Thyroid gland (tissue), 4 donors: ENCODE measurements around the gene DEPDC7.

Experiments
- POLR2A ChIP-seq, 2 donors: fragments of 450-650 bp; IDR thresholded peaks; one replicate each; pipeline ENCODE4 v1.6.1; 2017; ENCODE audit warnings: antibody characterized with exemption in 2 of 2, mild to moderate bottlenecking in 2 of 2, moderate library complexity in 1 of 2
- TF ChIP-seq, protein P1 (sequence below), 6 experiments: fragments of 200-600 bp in 3 of 6; fragments of 450-650 bp in 3 of 6; sonication (generic) in 3 of 6; IDR thresholded peaks; one replicate each; pipeline ENCODE4 v1.5.1; 2016 to 2019; ENCODE audit warnings: antibody characterized with exemption in 6 of 6, mild to moderate bottlenecking in 2 of 6, inconsistent platforms in 1 of 6, moderate library complexity in 1 of 6

DNA sequence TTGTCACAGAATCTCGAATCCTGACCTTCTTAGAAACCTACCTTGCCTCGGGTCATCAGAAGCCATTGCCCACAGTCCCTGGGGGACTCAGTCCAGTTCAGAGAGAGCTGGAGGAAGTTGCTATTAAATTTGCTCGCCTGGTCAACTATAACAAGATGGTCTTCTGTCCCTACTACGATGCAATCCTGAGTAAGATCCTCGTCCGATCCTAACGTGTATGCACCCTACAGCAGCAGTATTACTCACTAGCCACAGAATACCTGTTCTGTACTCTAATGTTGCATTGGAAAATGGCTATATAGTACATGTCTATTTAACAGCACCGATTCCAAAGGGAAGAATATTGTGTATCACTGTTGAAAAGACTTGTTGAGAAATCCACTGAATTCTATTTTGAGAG, 56.8 kb downstream of the DEPDC7 start:
- TF ChIP-seq, protein P1, sequence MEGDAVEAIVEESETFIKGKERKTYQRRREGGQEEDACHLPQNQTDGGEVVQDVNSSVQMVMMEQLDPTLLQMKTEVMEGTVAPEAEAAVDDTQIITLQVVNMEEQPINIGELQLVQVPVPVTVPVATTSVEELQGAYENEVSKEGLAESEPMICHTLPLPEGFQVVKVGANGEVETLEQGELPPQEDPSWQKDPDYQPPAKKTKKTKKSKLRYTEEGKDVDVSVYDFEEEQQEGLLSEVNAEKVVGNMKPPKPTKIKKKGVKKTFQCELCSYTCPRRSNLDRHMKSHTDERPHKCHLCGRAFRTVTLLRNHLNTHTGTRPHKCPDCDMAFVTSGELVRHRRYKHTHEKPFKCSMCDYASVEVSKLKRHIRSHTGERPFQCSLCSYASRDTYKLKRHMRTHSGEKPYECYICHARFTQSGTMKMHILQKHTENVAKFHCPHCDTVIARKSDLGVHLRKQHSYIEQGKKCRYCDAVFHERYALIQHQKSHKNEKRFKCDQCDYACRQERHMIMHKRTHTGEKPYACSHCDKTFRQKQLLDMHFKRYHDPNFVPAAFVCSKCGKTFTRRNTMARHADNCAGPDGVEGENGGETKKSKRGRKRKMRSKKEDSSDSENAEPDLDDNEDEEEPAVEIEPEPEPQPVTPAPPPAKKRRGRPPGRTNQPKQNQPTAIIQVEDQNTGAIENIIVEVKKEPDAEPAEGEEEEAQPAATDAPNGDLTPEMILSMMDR (IDR thresholded peaks at IDR 0.05), result no peak
- no peak for TF ChIP-seq POLR2A (IDR thresholded peaks at IDR 0.05)
